A549 (cell line): Measurements from ENCODE around the gene TRIM2. TPM values are rescaled to one million over a fixed set of nuclear protein-coding genes. Genes with fewer than 3 reads are reported as not detected.

Experiments
- ATAC-seq, 2 experiments: fragments of 200-7000 bp in 1 of 2; fragments of >200 bp in 1 of 2; cut with Nextera tagmentation in 1 of 2; cut with Tn5 transposase in 1 of 2; 3 replicates each; pipeline versions ENCODE4 v1.8.0 to v1.9.1; 2018 to 2020; ENCODE audit warnings: mild to moderate bottlenecking in 1 of 2, moderate library complexity in 1 of 2
- CTCF ChIA-PET: fragments of 300-600 bp; sonication (Branson Sonifier 250); formaldehyde crosslinking; extraction: SDS; loops from one replicate; lab custom pipeline; 2021; ENCODE audit warnings: antibody characterized with exemption, inconsistent platforms; lab: Yijun Ruan, JAX
- POLR2A ChIA-PET: fragments of 350-600 bp; formaldehyde crosslinking; extraction: SDS; loops from one replicate; lab custom pipeline; 2021; ENCODE audit warnings: antibody characterized with exemption, inconsistent platforms; lab: Yijun Ruan, JAX
- DNase-seq, 2 experiments: peaks; one replicate each; pipeline versions ENCODE4 v3.0.0 to v3.0.0-alpha.2; 2011 to 2016; ENCODE audit warnings: low read depth in 1 of 2, low spot score in 1 of 2
- FAIRE-seq: peaks from 2 replicates; lab custom pipeline; 2011; peaks lifted over from hg19 to GRCh38; lab: Jason Lieb, UNC
- H3K27ac ChIP-seq, 2 experiments: fragments of >200 bp; sonication (Bioruptor Twin); formaldehyde crosslinking; 3 replicates each; pipeline ENCODE4 v1.5.1; 2016 to 2017
- H3K4me1 ChIP-seq: fragments of >200 bp; sonication (Bioruptor Twin); formaldehyde crosslinking; 3 replicates; pipeline ENCODE4 v1.6.1; 2016
- H3K4me2 ChIP-seq: fragments of >200 bp; sonication (Bioruptor Twin); formaldehyde crosslinking; 3 replicates; pipeline ENCODE4 v1.6.1; 2016
- H3K4me3 ChIP-seq: fragments of >200 bp; sonication (Bioruptor Twin); formaldehyde crosslinking; 3 replicates; pipeline ENCODE4 v1.5.1; 2016
- H3K9me3 ChIP-seq: fragments of >200 bp; sonication (Bioruptor Twin); formaldehyde crosslinking; 3 replicates; pipeline ENCODE4 v1.6.1; 2016
- ATOH8 ChIP-seq: fragments of 250-450 bp; sonication (Bioruptor Pico); IDR thresholded peaks from 2 replicates; pipeline ENCODE4 v1.5.0; 2020; ENCODE audit warnings: low read depth, mild to moderate bottlenecking, moderate library complexity
- BHLHE40 ChIP-seq: IDR thresholded peaks from 2 replicates; pipeline ENCODE4 v1.6.1; 2012; ENCODE audit warnings: low read depth, low read length, inconsistent platforms
- CBX2 ChIP-seq: fragments of 200-600 bp; sonication (generic); IDR thresholded peaks from 2 replicates; pipeline ENCODE4 v1.6.1; 2016; ENCODE audit warnings: low read depth, mild to moderate bottlenecking, borderline replicate concordance
- CEBPB ChIP-seq, 2 experiments: fragments of >200 bp in 1 of 2; sonication (Bioruptor Twin) in 1 of 2; formaldehyde crosslinking in 1 of 2; IDR thresholded peaks; 2 replicates each; pipeline ENCODE4 v1.6.1; 2012 to 2016
- CTCF ChIP-seq: fragments of >200 bp; sonication (Bioruptor Twin); formaldehyde crosslinking; IDR thresholded peaks from 3 replicates; pipeline ENCODE4 v1.5.1; 2016
- EHMT2 ChIP-seq: fragments of 200-600 bp; sonication (generic); IDR thresholded peaks from 2 replicates; pipeline ENCODE4 v1.6.1; 2016; ENCODE audit warnings: antibody characterized with exemption, low read depth, mild to moderate bottlenecking, moderate library complexity
- ELK1 ChIP-seq: fragments of 150-350 bp; IDR thresholded peaks from 2 replicates; pipeline ENCODE4 v1.6.1; 2014; ENCODE audit warnings: low read depth, mild to moderate bottlenecking, low read length
- FOSL2 ChIP-seq, 2 experiments: fragments of 450-650 bp in 1 of 2; fragments of >200 bp in 1 of 2; sonication (Bioruptor Twin) in 1 of 2; formaldehyde crosslinking; IDR thresholded peaks; 2 replicates each; pipeline versions ENCODE4 v1.5.0 to v1.6.1; 2016 to 2020; ENCODE audit warnings: mild to moderate bottlenecking in 1 of 2, moderate library complexity in 1 of 2
- GATA3 ChIP-seq: IDR thresholded peaks from 2 replicates; pipeline ENCODE4 v1.6.1; 2012; ENCODE audit warnings: borderline replicate concordance
- HDAC2 ChIP-seq: fragments of 200-600 bp; sonication (generic); IDR thresholded peaks from 2 replicates; pipeline ENCODE4 v1.6.1; 2016
- HMGXB4 ChIP-seq: fragments of 250-450 bp; sonication (Bioruptor Pico); IDR thresholded peaks from 2 replicates; pipeline ENCODE4 v1.5.0; 2021; ENCODE audit warnings: mild to moderate bottlenecking, moderate library complexity, borderline replicate concordance
- HOXB13 ChIP-seq: fragments of 250-450 bp; sonication (Bioruptor Pico); IDR thresholded peaks from 2 replicates; pipeline ENCODE4 v1.5.0; 2020; ENCODE audit warnings: low read depth, mild to moderate bottlenecking, moderate library complexity
- JUN ChIP-seq, 2 experiments: fragments of >200 bp; sonication (Bioruptor Twin); formaldehyde crosslinking; IDR thresholded peaks; 2 replicates in 1 of 2; 3 replicates in 1 of 2; pipeline ENCODE4 v1.6.1; 2016 to 2017
- MAX ChIP-seq: IDR thresholded peaks from 2 replicates; pipeline ENCODE4 v1.6.1; 2012
- NPAS2 ChIP-seq: fragments of 250-450 bp; sonication (Bioruptor Pico); IDR thresholded peaks from 2 replicates; pipeline ENCODE4 v1.8.0; 2022; ENCODE audit warnings: mild to moderate bottlenecking, moderate library complexity, borderline replicate concordance
- PBX3 ChIP-seq: IDR thresholded peaks from 2 replicates; pipeline ENCODE4 v1.6.1; 2012
- PHF8 ChIP-seq: fragments of 200-600 bp; sonication (generic); IDR thresholded peaks from 2 replicates; pipeline ENCODE4 v1.6.1; 2016; ENCODE audit warnings: low read depth, mild to moderate bottlenecking, antibody characterized with exemption, moderate library complexity, borderline replicate concordance
- POLR2A ChIP-seq: IDR thresholded peaks from 2 replicates; pipeline ENCODE4 v1.6.1; 2012; ENCODE audit warnings: mild to moderate bottlenecking, low read length
- RAD21 ChIP-seq, 2 experiments: fragments of >200 bp in 1 of 2; sonication (Bioruptor Twin) in 1 of 2; formaldehyde crosslinking in 1 of 2; IDR thresholded peaks in 1 of 2; conservative IDR thresholded peaks in 1 of 2; 2 replicates in 1 of 2; 3 replicates in 1 of 2; pipeline ENCODE4 v1.6.1; 2012 to 2018; ENCODE audit warnings: inconsistent platforms in 1 of 2
- RARB ChIP-seq: fragments of 250-450 bp; sonication (Bioruptor Pico); IDR thresholded peaks from 2 replicates; pipeline ENCODE4 v1.8.0; 2021; ENCODE audit warnings: mild to moderate bottlenecking, moderate library complexity
- RFX5 ChIP-seq: fragments of 450-650 bp; IDR thresholded peaks from 2 replicates; pipeline ENCODE4 v1.7.1; 2014; ENCODE audit warnings: antibody characterized with exemption, mild to moderate bottlenecking, moderate library complexity
- RNF2 ChIP-seq: fragments of 200-600 bp; sonication (generic); IDR thresholded peaks from 2 replicates; pipeline ENCODE4 v1.6.1; 2016; ENCODE audit warnings: low read depth, mild to moderate bottlenecking, antibody characterized with exemption, moderate library complexity, borderline replicate concordance
- TFCP2L1 ChIP-seq: fragments of 250-450 bp; sonication (Bioruptor Pico); IDR thresholded peaks from 2 replicates; pipeline ENCODE4 v1.5.0; 2021; ENCODE audit warnings: mild to moderate bottlenecking
- TP53 ChIP-seq: fragments of 250-450 bp; sonication (Bioruptor Pico); IDR thresholded peaks from 2 replicates; pipeline ENCODE4 v1.5.0; 2021; ENCODE audit warnings: mild to moderate bottlenecking, moderate library complexity
- ZFP36 ChIP-seq: fragments of 450-650 bp; IDR thresholded peaks from 2 replicates; pipeline ENCODE4 v1.6.1; 2014; ENCODE audit warnings: borderline replicate concordance; ENCODE audit not compliant: partially characterized antibody
- ZNF302 ChIP-seq: fragments of 250-450 bp; sonication (Bioruptor Pico); IDR thresholded peaks from 2 replicates; pipeline ENCODE4 v1.9.0; 2021; ENCODE audit warnings: inconsistent platforms, mild to moderate bottlenecking, moderate library complexity
- WGBS: methylation state at CpG from one replicate; pipeline ENCODE4 v1.1.6; 2017; ENCODE audit errors: missing lambda C conversion rate; 5-methylcytosine and 5-hydroxymethylcytosine counted together
- polyA plus RNA-seq, 4 experiments: library from polyadenylated mRNA; depleted of rRNA in 3 of 4; stranded (reverse); fragments of >200 nt; fragmentation: RNase III in 1 of 4; extraction: RNeasy Plus Mini Kit Qiagen cat#74134 plus additional on column Dnase treatment in 1 of 4; gene quantifications; 2 replicates in 3 of 4; 3 replicates in 1 of 4; pipeline ENCODE4 v1.2.3, GENCODE V29; 2011 to 2017

Gene TRIM2
- polyA plus RNA-seq, 2 of the 4 experiments (the other 2 are of a cell fraction): 0.92 to 1.4 TPM

- Histone ChIP-seq H3K4me1 (peaks cover 14% of the 10 kb centered on the region; the same call in 2 of the 3 replicates), H3K4me3 (no peak overlapping the region), H3K27ac (no peak overlapping the region), H3K9me3 (no peaks in the 10 kb centered on the region), H3K4me2 (no peak overlapping the region)
- TF ChIP-seq HDAC2 (no peak), PHF8 (no peak), RNF2 (no peak), GATA3 (no peak), CTCF (no peak), MAX (no peak), PBX3 (no peak), ATOH8 (CRISPR knock-in tag) (no peak), POLR2A (no peak), TP53 (no peak), JUN (IDR thresholded peaks at IDR 0.05) (no peak), CEBPB (IDR thresholded peaks at IDR 0.05) (no peak), ZNF302 (no peak), TFCP2L1 (CRISPR knock-in tag) (no peak), HOXB13 (CRISPR knock-in tag) (no peak), ELK1 (no peak), EHMT2 (no peak), CBX2 (no peak), FOSL2 (IDR thresholded peaks at IDR 0.05) (no peak), FOSL2 (CRISPR knock-in tag; IDR thresholded peaks at IDR 0.05) (no peak)
- WGBS: 82% methylated on average over 2 of the region's 2 CpGs
- CTCF ChIA-PET: no interaction called here
- DNase-seq (no peak), FAIRE-seq (no peak), ATAC-seq (no peak)
- POLR2A ChIA-PET: interaction anchor here (0.5 kb wide), 1 partner anchor 1861 kb away, joined by 3 read pairs; no protein-coding TSS in a partner anchor
Observed at GRCh38 chr4:153185331-153185852, 18.9 kb upstream of the TRIM2 start.

- H3K9me3 ChIP-seq: no peaks in the 10 kb centered on the region
- ATAC-seq (no peak), FAIRE-seq (no peak), DNase-seq (no peak)
- ChIA-PET CTCF (interaction anchor here (0.8 kb wide), 1 partner anchor 28 kb away, joined by 3 read pairs; no protein-coding TSS in a partner anchor), POLR2A (no interaction called here)
- 57% methylated on average over 12 of the region's 12 CpGs for WGBS
- H3K27ac ChIP-seq: no peak overlapping the region
- no peak overlapping the region for H3K4me2 ChIP-seq
- peaks cover 14% of the 10 kb centered on the region; the same call in 2 of the 3 replicates for H3K4me1 ChIP-seq
- H3K4me3 ChIP-seq: no peak overlapping the region
- TF ChIP-seq RAD21 (conservative IDR thresholded peaks at IDR 0.05 in 1 of 2, IDR thresholded peaks at IDR 0.05 in 1 of 2) (no peak), ZFP36 (no peak), RARB (CRISPR knock-in tag) (no peak), MAX (no peak), BHLHE40 (no peak), HMGXB4 (CRISPR knock-in tag) (no peak), RFX5 (no peak), NPAS2 (CRISPR knock-in tag) (no peak), HOXB13 (CRISPR knock-in tag) (no peak)
Observed at GRCh38 chr4:153186046-153186728, 18.1 kb upstream of the TRIM2 start.
